IMR-90 (cell line): ENCODE measurements around the gene OSM. TPM values are rescaled to one million over a fixed set of nuclear protein-coding genes. Genes with fewer than 3 reads are reported as not detected.
"Not testable (repeated sequence)": the region's sequence is repeated elsewhere in the genome, so short reads cannot be mapped to it uniquely, and the experiment has no call there.

Experiments
- ATAC-seq: fragments of 200-7000 bp; cut with Tn5 transposase; 2 replicates; pipeline ENCODE4 v1.9.1; 2020; ENCODE audit warnings: low read depth, mild to moderate bottlenecking, moderate library complexity
- BruUV-seq: library from RNA; stranded (reverse); fragments of 400-500 nt; replicated peaks from 2 replicates; lab custom pipeline; 2021; lab: Mats Ljungman, UMichigan
- CTCF ChIA-PET: fragments of 300-600 bp; formaldehyde crosslinking; extraction: SDS; loops from one replicate; lab custom pipeline; 2021; ENCODE audit warnings: antibody characterized with exemption; lab: Yijun Ruan, JAX
- POLR2A ChIA-PET: fragments of 300-600 bp; sonication (Branson Sonifier 250); formaldehyde crosslinking; loops from one replicate; lab custom pipeline; 2022; ENCODE audit warnings: antibody characterized with exemption; ENCODE audit not compliant: unreplicated experiment; lab: Charles Lee
- DNase-seq: peaks from one replicate; pipeline ENCODE4 v3.0.0; 2013
- H2AFZ ChIP-seq: replicated peaks from 2 replicates; pipeline ENCODE3; 2013; ENCODE audit warnings: low read length, mild to moderate bottlenecking; ENCODE audit not compliant: poor library complexity
- H2AK5ac ChIP-seq: 2 replicates; pipeline ENCODE4 v1.6.1; 2013; ENCODE audit warnings: low read depth, low read length, inconsistent platforms
- H2AK9ac ChIP-seq: replicated peaks from 2 replicates; pipeline ENCODE3; 2013; ENCODE audit warnings: mild to moderate bottlenecking, low read depth, low read length, moderate library complexity; ENCODE audit not compliant: poor library complexity
- H2BK120ac ChIP-seq: 2 replicates; pipeline ENCODE4 v1.6.1; 2013; ENCODE audit warnings: low read depth, low read length, inconsistent platforms
- H2BK15ac ChIP-seq: 3 replicates; pipeline ENCODE4 v1.6.1; 2013; ENCODE audit warnings: low read depth, low read length, inconsistent platforms
- H2BK20ac ChIP-seq: 2 replicates; pipeline ENCODE4 v1.6.1; 2013; ENCODE audit warnings: low read depth, mild to moderate bottlenecking, inconsistent platforms, low read length, moderate library complexity
- H2BK5ac ChIP-seq: 2 replicates; pipeline ENCODE4 v1.6.1; 2013; ENCODE audit warnings: mild to moderate bottlenecking, low read depth, low read length, inconsistent platforms; ENCODE audit not compliant: poor library complexity, severe bottlenecking
- H3K14ac ChIP-seq: replicated peaks from 2 replicates; pipeline ENCODE4 v1.6.1; 2013; ENCODE audit warnings: low read depth, low read length, inconsistent platforms
- H3K18ac ChIP-seq: 2 replicates; pipeline ENCODE4 v1.6.1; 2013; ENCODE audit warnings: low read depth, low read length, control low read depth
- H3K23ac ChIP-seq: 2 replicates; pipeline ENCODE4 v1.6.1; 2013; ENCODE audit warnings: low read depth, low read length, inconsistent platforms
- H3K27ac ChIP-seq: 2 replicates; pipeline ENCODE4 v1.5.1; 2013; ENCODE audit warnings: mild to moderate bottlenecking, control low read depth, low read length; ENCODE audit not compliant: insufficient read depth
- H3K27me3 ChIP-seq: 2 replicates; pipeline ENCODE4 v1.6.1; 2013; ENCODE audit warnings: low read length; ENCODE audit not compliant: control insufficient read depth, insufficient read depth
- H3K36me3 ChIP-seq: 2 replicates; pipeline ENCODE4 v1.6.1; 2013; ENCODE audit warnings: low read length, mixed read lengths; ENCODE audit not compliant: control insufficient read depth, insufficient read depth
- H3K4ac ChIP-seq: 2 replicates; pipeline ENCODE4 v1.6.1; 2013; ENCODE audit warnings: low read depth, low read length, inconsistent platforms
- H3K4me1 ChIP-seq: 2 replicates; pipeline ENCODE4 v1.6.1; 2013; ENCODE audit warnings: low read length, mixed read lengths; ENCODE audit not compliant: control insufficient read depth, insufficient read depth
- H3K4me2 ChIP-seq: 2 replicates; pipeline ENCODE4 v1.6.1; 2013; ENCODE audit warnings: low read depth, mild to moderate bottlenecking, control low read depth, low read length, moderate library complexity
- H3K4me3 ChIP-seq: 2 replicates; pipeline ENCODE4 v1.5.1; 2013; ENCODE audit warnings: low read depth, mild to moderate bottlenecking, control low read depth, low read length, moderate library complexity; ENCODE audit not compliant: insufficient read depth
- H3K56ac ChIP-seq: 2 replicates; pipeline ENCODE4 v1.6.1; 2013; ENCODE audit warnings: low read length, inconsistent platforms; ENCODE audit not compliant: insufficient read depth; ENCODE audit errors: extremely low read depth
- H3K79me1 ChIP-seq, 2 experiments: 2 replicates each; pipeline ENCODE4 v1.6.1; 2013; ENCODE audit warnings: low read length in 2 of 2, inconsistent platforms in 1 of 2, low read depth in 1 of 2
- H3K9ac ChIP-seq: 2 replicates; pipeline ENCODE4 v1.6.1; 2013; ENCODE audit warnings: low read depth, low read length, control low read depth
- H3K9me1 ChIP-seq: 2 replicates; pipeline ENCODE4 v1.6.1; 2013; ENCODE audit warnings: low read length, inconsistent platforms; ENCODE audit not compliant: insufficient read depth
- H3K9me3 ChIP-seq: 2 replicates; pipeline ENCODE4 v1.6.1; 2013; ENCODE audit warnings: low read length; ENCODE audit not compliant: control insufficient read depth, insufficient read depth
- H4K20me1 ChIP-seq: 2 replicates; pipeline ENCODE4 v1.6.1; 2013; ENCODE audit warnings: low read length, inconsistent platforms; ENCODE audit not compliant: insufficient read depth
- H4K5ac ChIP-seq: 2 replicates; pipeline ENCODE4 v1.6.1; 2013; ENCODE audit warnings: mild to moderate bottlenecking, low read depth, low read length, control low read depth
- H4K8ac ChIP-seq, 2 experiments: 2 replicates each; pipeline ENCODE4 v1.6.1; 2013; ENCODE audit warnings: low read depth in 2 of 2, low read length in 2 of 2, control low read depth in 1 of 2, inconsistent platforms in 1 of 2
- H4K91ac ChIP-seq: 2 replicates; pipeline ENCODE4 v1.6.1; 2013; ENCODE audit warnings: low read depth, low read length, inconsistent platforms; ENCODE audit not compliant: insufficient read depth
- MAZ ChIP-seq: IDR thresholded peaks from 2 replicates; pipeline ENCODE4 v1.6.1; 2012; ENCODE audit warnings: low read depth, mild to moderate bottlenecking, low read length, improper control_type of control experiment, moderate library complexity, borderline replicate concordance
- POLR2A ChIP-seq: IDR thresholded peaks from 2 replicates; pipeline ENCODE4 v1.6.1; 2012; ENCODE audit warnings: mild to moderate bottlenecking, low read depth, low read length
- RAD21 ChIP-seq: IDR thresholded peaks from 2 replicates; pipeline ENCODE4 v1.6.1; 2012; ENCODE audit warnings: low read length, improper control_type of control experiment
- RFX5 ChIP-seq: IDR thresholded peaks from 2 replicates; pipeline ENCODE4 v1.8.0; 2012; ENCODE audit warnings: low read depth, mild to moderate bottlenecking, low read length, moderate library complexity
- WGBS, 2 experiments: methylation state at CpG; one replicate each; pipeline versions ENCODE4 v1.1.5 to v1.1.7; 2013; ENCODE audit warnings: missing lambda C conversion rate in 2 of 2; ENCODE audit not compliant: insufficient read length in 1 of 2; ENCODE audit errors: extremely low coverage in 2 of 2; 5-methylcytosine and 5-hydroxymethylcytosine counted together
- dilution Hi-C: fragments of 300-500 bp; cut with HindIII; formaldehyde crosslinking; loops from one replicate; pipeline ENCODE4 v1.14.3; 2018; ENCODE audit warnings: low sequenced_read_pairs; ENCODE audit not compliant: unreplicated experiment
- in situ Hi-C: fragments of 300-500 bp; cut with MboI; formaldehyde crosslinking; loops from 3 replicates; pipeline ENCODE4 v1.14.3; 2019; ENCODE audit warnings: low sequenced_read_pairs, inconsistent platforms, mixed read lengths
- intact Hi-C: fragments of 100-400 bp; cut with micrococcal nuclease; formaldehyde crosslinking; loops from 2 replicates; pipeline ENCODE4 v1.10.0; 2022
- polyA plus RNA-seq, 3 experiments: library from polyadenylated mRNA; depleted of rRNA; stranded (reverse); fragments of >200 nt; gene quantifications; 2 replicates each; pipeline ENCODE4 v1.2.3, GENCODE V29; 2012; ENCODE audit warnings: low replicate concordance in 1 of 3
- total RNA-seq: library from RNA; depleted of rRNA; stranded (reverse); fragments of >200 nt; gene quantifications from 2 replicates; pipeline ENCODE4 v1.2.3, GENCODE V29; 2012

The OSM gene
- total and polyA plus RNA-seq, 2 of the 4 experiments (the other 2 are of a cell fraction), result not detected

DNA sequence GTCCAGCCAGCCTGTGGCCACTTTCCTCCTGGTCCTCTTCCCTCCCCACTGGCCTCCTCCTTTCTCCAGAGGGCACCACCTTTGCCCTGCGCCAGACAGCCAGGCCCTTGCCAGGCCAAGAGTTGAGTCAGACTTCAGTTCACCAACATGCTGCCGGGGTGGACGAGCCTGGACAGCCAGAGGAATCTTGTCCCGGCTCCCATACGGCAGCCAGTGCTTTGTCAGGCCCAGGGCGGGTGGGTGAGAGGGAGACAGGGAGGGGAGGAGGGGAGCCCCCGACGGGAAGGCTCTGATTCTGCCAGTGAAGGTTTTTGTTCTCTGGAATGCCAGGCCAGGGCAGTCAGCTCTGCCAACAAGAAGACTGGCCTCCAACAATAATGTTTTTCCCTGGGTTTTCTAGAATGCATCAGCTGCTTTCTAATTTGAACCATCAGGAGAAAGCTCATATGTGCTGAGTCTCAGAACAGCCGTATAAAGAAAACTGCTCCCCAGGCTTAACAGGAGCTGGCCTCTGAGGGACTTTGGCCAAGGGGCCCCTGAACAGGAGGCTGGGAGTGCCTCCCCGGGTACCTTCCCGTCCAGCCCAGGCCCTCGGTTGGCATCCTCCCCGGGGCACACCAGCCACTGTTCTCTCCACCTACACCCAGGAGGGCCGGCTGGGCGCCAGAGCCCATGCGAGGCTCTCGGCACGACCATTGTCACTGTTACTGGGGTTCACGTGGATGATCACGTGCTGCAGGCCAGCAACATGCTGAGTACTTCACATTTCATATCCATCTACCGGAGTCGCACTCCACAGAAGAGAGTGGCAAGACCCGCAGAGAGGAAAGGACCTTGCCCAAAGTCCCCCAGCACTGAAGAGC, 48.7 kb downstream of the OSM start (continued):
- TF ChIP-seq MAZ, result no peak
- TF ChIP-seq RFX5, result no peak

DNA sequence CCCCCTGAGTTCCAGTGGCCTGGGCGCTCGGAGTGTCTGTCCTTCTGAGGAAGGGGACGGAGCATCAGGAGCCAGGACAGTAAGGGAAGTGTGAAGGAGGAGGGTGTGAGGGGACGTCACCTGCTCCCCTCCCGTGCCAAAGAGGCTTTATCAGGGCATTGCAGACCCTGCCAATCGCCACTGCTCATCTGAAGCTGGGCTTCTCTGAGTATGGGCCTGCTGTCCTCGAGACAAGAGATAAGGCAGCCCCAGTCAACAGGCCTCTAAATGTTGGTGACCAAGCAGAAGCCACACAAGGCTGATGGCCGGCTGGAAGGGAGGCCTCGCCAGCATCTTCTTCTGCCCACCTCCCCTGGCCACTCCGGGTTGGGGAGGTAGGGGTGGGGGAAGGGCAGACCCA, 49.9 kb downstream of the OSM start:
- peak overlapping the region; percentile 33 for H2AFZ ChIP-seq
- WGBS, 2 experiments, result 100% methylated on average over 3 of the region's 10 CpGs; no CpG with 5 or more reads in 1 of the 2 experiments
- H3K4me2 ChIP-seq, result no peak overlapping the region
- no peak overlapping the region for H3K14ac ChIP-seq
- in situ Hi-C loops (no loop called here), intact Hi-C loops (no loop called here), dilution Hi-C loops (no loop called here)
- no peak overlapping the region for H3K56ac ChIP-seq
- BruUV-seq, result no TSS peak
- ChIA-PET POLR2A (no interaction called here), CTCF (no interaction called here)
- no peak overlapping the region for H3K18ac ChIP-seq
- H3K27ac ChIP-seq, result no peak overlapping the region
- peak overlapping the region; percentile 45; the same call in 1 of the 2 replicates for H2BK20ac ChIP-seq
- H2BK15ac ChIP-seq, result no peak overlapping the region
- H4K8ac ChIP-seq, result peak overlapping the region in 1 of 2 experiments; percentile 13; a peak in 1 of 4 replicates
- H3K9me1 ChIP-seq, result peaks cover 7% of the 10 kb centered on the region
- H2AK9ac ChIP-seq, result no peak overlapping the region
- H3K9ac ChIP-seq, result no peak overlapping the region
- H2BK120ac ChIP-seq, result peak overlapping the region; percentile 17; the same call in 1 of the 2 replicates
- H4K91ac ChIP-seq, result peak overlapping the region; percentile 11; the same call in 1 of the 2 replicates
- TF ChIP-seq POLR2A (no peak), RAD21 (no peak), MAZ (no peak)
- 0 out of 4 replicates have a peak, but pooled peaks cover 0 to 3% of the 10 kb centered on the region in 2 experiments for H3K79me1 ChIP-seq
- no peak overlapping the region for H4K5ac ChIP-seq
- H3K4ac ChIP-seq, result peak overlapping the region; percentile 58
- no peak for ATAC-seq
- no peaks in the 10 kb centered on the region for H3K27me3 ChIP-seq
- no peaks in the 10 kb centered on the region for H4K20me1 ChIP-seq
- peak overlapping the region; percentile 14 for H2BK5ac ChIP-seq
- peak overlapping the region; percentile 87 for H2AK5ac ChIP-seq
- no peaks in the 10 kb centered on the region for H3K36me3 ChIP-seq
- no peak overlapping the region for H3K4me3 ChIP-seq
- H3K4me1 ChIP-seq, result peaks cover 16% of the 10 kb centered on the region
- no peak for DNase-seq
- no peak overlapping the region for H3K23ac ChIP-seq
- H3K9me3 ChIP-seq, result no peaks in the 10 kb centered on the region

GRCh38 chr22:30216272-30216671, 50.4 kb downstream of the OSM start:
- H2BK15ac ChIP-seq, ATAC-seq, H3K79me1 ChIP-seq, H2BK5ac ChIP-seq, CTCF ChIA-PET, H2BK120ac ChIP-seq, H4K5ac ChIP-seq, H3K4me3 ChIP-seq, in situ Hi-C loops, H4K20me1 ChIP-seq, H2AFZ ChIP-seq, DNase-seq, H3K27ac ChIP-seq, H3K36me3 ChIP-seq, intact Hi-C loops, H3K14ac ChIP-seq, H3K4me2 ChIP-seq, H3K18ac ChIP-seq, H3K9me3 ChIP-seq, POLR2A ChIA-PET, H3K56ac ChIP-seq, dilution Hi-C loops, H4K8ac ChIP-seq, BruUV-seq, H3K27me3 ChIP-seq, H2BK20ac ChIP-seq, H3K9ac ChIP-seq, H2AK9ac ChIP-seq, H3K23ac ChIP-seq: not testable (repeated sequence)
- Histone ChIP-seq H4K91ac (peak overlapping the region; percentile 11; the same call in 1 of the 2 replicates), H2AK5ac (peak overlapping the region; percentile 87; the same call in 1 of the 2 replicates), H3K9me1 (peaks cover 11% of the 10 kb centered on the region), H3K4ac (peak overlapping the region; percentile 58; the same call in 1 of the 2 replicates), H3K4me1 (peaks cover 16% of the 10 kb centered on the region)
- 83% methylated on average over 1 of the region's 3 CpGs; no CpG with 5 or more reads in 1 of the 2 experiments for WGBS, 2 experiments
